H9 (cell line): ENCODE results near the gene GALNT16. TPM values are rescaled to one million over a fixed set of nuclear protein-coding genes. Genes with fewer than 3 reads are reported as not detected.

ENCODE experiments used
- DNase-seq: peaks from one replicate; pipeline ENCODE4 v3.0.0-alpha.2; 2017
- H2AFZ ChIP-seq: one replicate; pipeline ENCODE4 v1.6.1; 2013; ENCODE audit warnings: mild to moderate bottlenecking, low read length, control low read depth, moderate library complexity
- H2AK5ac ChIP-seq: 2 replicates; pipeline ENCODE4 v1.6.1; 2013; ENCODE audit warnings: low read length, control low read depth, mixed read lengths; ENCODE audit not compliant: insufficient read length
- H2BK120ac ChIP-seq: one replicate; pipeline ENCODE4 v1.6.1; 2013; ENCODE audit warnings: low read depth, mild to moderate bottlenecking, low read length, control low read depth, inconsistent platforms; ENCODE audit not compliant: poor library complexity, severe bottlenecking
- H2BK12ac ChIP-seq: 2 replicates; pipeline ENCODE4 v1.6.1; 2013; ENCODE audit warnings: low read length, control low read depth, mixed read lengths, low read depth; ENCODE audit not compliant: insufficient read length
- H2BK15ac ChIP-seq: 2 replicates; pipeline ENCODE4 v1.6.1; 2013; ENCODE audit warnings: low read depth, low read length, control low read depth
- H2BK20ac ChIP-seq: one replicate; pipeline ENCODE4 v1.6.1; 2013; ENCODE audit warnings: low read depth, mild to moderate bottlenecking, low read length, control low read depth, inconsistent platforms; ENCODE audit not compliant: poor library complexity, severe bottlenecking
- H2BK5ac ChIP-seq: 2 replicates; pipeline ENCODE4 v1.6.1; 2013; ENCODE audit warnings: low read length, control low read depth, mixed read lengths; ENCODE audit not compliant: insufficient read length
- H3K14ac ChIP-seq: 2 replicates; pipeline ENCODE4 v1.6.1; 2013; ENCODE audit warnings: low read length, control low read depth; ENCODE audit not compliant: insufficient read depth
- H3K18ac ChIP-seq: 2 replicates; pipeline ENCODE4 v1.6.1; 2013; ENCODE audit warnings: low read depth, mild to moderate bottlenecking, mixed read lengths, low read length, control low read depth; ENCODE audit not compliant: insufficient read length
- H3K23ac ChIP-seq: 2 replicates; pipeline ENCODE4 v1.6.1; 2013; ENCODE audit warnings: low read length, control low read depth, mixed read lengths, low read depth; ENCODE audit not compliant: insufficient read length
- H3K23me2 ChIP-seq: 2 replicates; pipeline ENCODE4 v1.6.1; 2013; ENCODE audit warnings: low read depth, mild to moderate bottlenecking, mixed read lengths, low read length, control low read depth; ENCODE audit not compliant: insufficient read length, poor library complexity, severe bottlenecking
- H3K27ac ChIP-seq: 2 replicates; pipeline ENCODE4 v1.5.1; 2013; ENCODE audit warnings: low read length, control low read depth, mixed read lengths, low read depth; ENCODE audit not compliant: insufficient read length
- H3K27me3 ChIP-seq: 2 replicates; pipeline ENCODE4 v1.6.1; 2013; ENCODE audit warnings: low read length, control low read depth, inconsistent platforms; ENCODE audit not compliant: insufficient read depth
- H3K4ac ChIP-seq: 2 replicates; pipeline ENCODE4 v1.6.1; 2013; ENCODE audit warnings: low read depth, mild to moderate bottlenecking, control low read depth, inconsistent platforms, low read length, moderate library complexity
- H3K4me1 ChIP-seq: 2 replicates; pipeline ENCODE4 v1.6.1; 2013; ENCODE audit warnings: low read length, control low read depth, inconsistent platforms; ENCODE audit not compliant: insufficient read depth
- H3K4me2 ChIP-seq: 2 replicates; pipeline ENCODE4 v1.6.1; 2013; ENCODE audit warnings: low read length, control low read depth, mixed read lengths; ENCODE audit not compliant: insufficient read length, insufficient read depth
- H3K56ac ChIP-seq: 2 replicates; pipeline ENCODE4 v1.6.1; 2013; ENCODE audit warnings: low read depth, mild to moderate bottlenecking, mixed read lengths, low read length, control low read depth; ENCODE audit not compliant: insufficient read length
- H3K79me1 ChIP-seq: 2 replicates; pipeline ENCODE4 v1.6.1; 2013; ENCODE audit warnings: low read depth, mild to moderate bottlenecking, moderate library complexity, low read length, control low read depth, inconsistent platforms; ENCODE audit not compliant: insufficient read depth, poor library complexity, severe bottlenecking
- H3K79me2 ChIP-seq: 2 replicates; pipeline ENCODE4 v1.6.1; 2013; ENCODE audit warnings: low read length, control low read depth, inconsistent platforms; ENCODE audit not compliant: insufficient read depth
- H3K9ac ChIP-seq: 2 replicates; pipeline ENCODE4 v1.6.1; 2013; ENCODE audit warnings: low read length, control low read depth, mixed read lengths; ENCODE audit not compliant: insufficient read length; ENCODE audit errors: extremely low read depth
- H3K9me3 ChIP-seq: one replicate; pipeline ENCODE4 v1.6.1; 2013; ENCODE audit warnings: low read depth, low read length, inconsistent platforms; ENCODE audit not compliant: control insufficient read depth
- H3T11ph ChIP-seq: one replicate; pipeline ENCODE4 v1.6.1; 2013; ENCODE audit warnings: mild to moderate bottlenecking, low read length, control low read depth, inconsistent platforms
- H4K20me1 ChIP-seq: one replicate; pipeline ENCODE4 v1.6.1; 2013; ENCODE audit not compliant: control insufficient read depth, insufficient read length, insufficient read depth
- H4K5ac ChIP-seq: 2 replicates; pipeline ENCODE4 v1.6.1; 2013; ENCODE audit warnings: low read depth, mild to moderate bottlenecking, mixed read lengths, low read length, control low read depth; ENCODE audit not compliant: insufficient read length
- H4K8ac ChIP-seq: replicated peaks from 2 replicates; pipeline ENCODE4 v1.6.1; 2013; ENCODE audit warnings: low read length, control low read depth, mixed read lengths, low read depth; ENCODE audit not compliant: insufficient read length
- H4K91ac ChIP-seq: 2 replicates; pipeline ENCODE4 v1.6.1; 2013; ENCODE audit warnings: low read depth, mild to moderate bottlenecking, moderate library complexity, mixed read lengths, low read length, control low read depth; ENCODE audit not compliant: insufficient read length
- H3K27ac Mint-ChIP-seq, 3 experiments: 2 replicates in 2 of 3; 3 replicates in 1 of 3; pipeline ENCODE4 v1.8.0; 2020 to 2021; ENCODE audit warnings: mixed read lengths in 3 of 3, mild to moderate bottlenecking in 1 of 3, moderate library complexity in 1 of 3
- H3K27me3 Mint-ChIP-seq: 2 replicates; pipeline ENCODE4 v1.8.0; 2021; ENCODE audit warnings: low read depth, mild to moderate bottlenecking, moderate library complexity, mixed read lengths
- H3K36me3 Mint-ChIP-seq, 3 experiments: 2 replicates in 2 of 3; 3 replicates in 1 of 3; pipeline ENCODE4 v1.8.0; 2020 to 2021; ENCODE audit warnings: low read depth in 3 of 3, mixed read lengths in 3 of 3; ENCODE audit not compliant: insufficient read depth in 1 of 3
- H3K4me1 Mint-ChIP-seq, 2 experiments: 2 replicates each; pipeline ENCODE4 v1.8.0; 2020; ENCODE audit warnings: mixed read lengths in 2 of 2
- H3K4me3 Mint-ChIP-seq, 2 experiments: 2 replicates in 1 of 2; 3 replicates in 1 of 2; pipeline ENCODE4 v1.8.0; 2020 to 2021; ENCODE audit warnings: mild to moderate bottlenecking in 2 of 2, mixed read lengths in 2 of 2, moderate library complexity in 1 of 2
- H3K9me3 Mint-ChIP-seq, 2 experiments: 2 replicates in 1 of 2; 3 replicates in 1 of 2; pipeline ENCODE4 v1.8.0; 2020; ENCODE audit warnings: mild to moderate bottlenecking in 2 of 2, mixed read lengths in 2 of 2, moderate library complexity in 1 of 2
- CTCF ChIP-seq: fragments of 200-600 bp; sonication (generic); conservative IDR thresholded peaks from 3 replicates; pipeline ENCODE4 v1.8.0; 2021; ENCODE audit warnings: antibody characterized with exemption, mild to moderate bottlenecking
- WGBS: extraction: QIAGEN DNeasy Blood & Tissue Kit; methylation state at CpG from one replicate; pipeline ENCODE4 v1.1.7; 2013; ENCODE audit warnings: missing lambda C conversion rate, low lambda C conversion rate, mixed read lengths; ENCODE audit not compliant: insufficient read length; ENCODE audit errors: extremely low coverage; 5-methylcytosine and 5-hydroxymethylcytosine counted together
- total RNA-seq: library from RNA; stranded (reverse); gene quantifications from 2 replicates; pipeline ENCODE4 v1.2.1, GENCODE V29; 2021

Gene GALNT16
- total RNA-seq, 1 experiment from 2014 or later, result 2.3 TPM

- Histone ChIP-seq H2BK12ac (no peak overlapping the region), H3K14ac (no peak overlapping the region), H2BK120ac (no peak overlapping the region), H2AFZ (no peak overlapping the region), H4K20me1 (no peaks in the 10 kb centered on the region), H3T11ph (no peak overlapping the region), H4K5ac (no peak overlapping the region), H3K79me2 (no peaks in the 10 kb centered on the region), H3K18ac (no peak overlapping the region), H2AK5ac (no peak overlapping the region), H3K56ac (no peak overlapping the region), H3K79me1 (no peaks in the 10 kb centered on the region), H3K27ac (no peak overlapping the region), H3K23me2 (no peaks in the 10 kb centered on the region), H3K4ac (no peak overlapping the region), H3K23ac (no peak overlapping the region), H4K8ac (no peak overlapping the region), H2BK20ac (no peak overlapping the region), H3K27me3 (no peaks in the 10 kb centered on the region), H4K91ac (no peak overlapping the region), H3K4me1 (peaks cover 9% of the 10 kb centered on the region; the same call in 1 of the 2 replicates), H3K9ac (no peak overlapping the region), H3K4me2 (no peak overlapping the region), H2BK5ac (no peak overlapping the region), H2BK15ac (no peak overlapping the region), H3K9me3 (no peaks in the 10 kb centered on the region)
- no peak for DNase-seq
- TF ChIP-seq CTCF, result no peak
- no CpG with 5 or more reads among the region's 6 CpGs for WGBS
- peaks cover 22 to 28% of the 10 kb centered on the region in 2 experiments for H3K4me1 Mint-ChIP-seq
- no peak overlapping the region for H3K4me3 Mint-ChIP-seq
- peaks cover 0 to 5% (median 0%) of the 10 kb centered on the region in 3 experiments; a peak in 1 of 7 replicates for H3K36me3 Mint-ChIP-seq
- H3K27ac Mint-ChIP-seq, result peak overlapping the region in 2 of 3 experiments; percentile 0 to 2; a peak in 2 of 7 replicates
- H3K27me3 Mint-ChIP-seq, result no peaks in the 10 kb centered on the region; the same call in 1 of the 2 replicates
- H3K9me3 Mint-ChIP-seq, result 0 out of 5 replicates have a peak, but pooled peaks cover 0 to 4% of the 10 kb centered on the region in 2 experiments
Observed at GRCh38 chr14:69317102-69317755, 57.3 kb downstream of the GALNT16 start.
